ENCODE data around the gene KIAA1328. TPM values are rescaled to one million over a fixed set of nuclear protein-coding genes. Genes with fewer than 3 reads are reported as not detected.

KIAA1328 gene
- total RNA-seq, 1 donor from 2014 or later = 17.2 TPM

- Histone ChIP-seq H3K4me1 (no peaks in the 10 kb centered on the region), H3K27ac (no peak overlapping the region), H3K9me3 (no peaks in the 10 kb centered on the region), H3K27me3 (no peaks in the 10 kb centered on the region), H3K4me3 (no peak overlapping the region), H3K36me3 (no peaks in the 10 kb centered on the region)
- no peak for DNase-seq (ENCODE audit: extremely low spot score in 2 of 2)
- TF ChIP-seq, protein P1, sequence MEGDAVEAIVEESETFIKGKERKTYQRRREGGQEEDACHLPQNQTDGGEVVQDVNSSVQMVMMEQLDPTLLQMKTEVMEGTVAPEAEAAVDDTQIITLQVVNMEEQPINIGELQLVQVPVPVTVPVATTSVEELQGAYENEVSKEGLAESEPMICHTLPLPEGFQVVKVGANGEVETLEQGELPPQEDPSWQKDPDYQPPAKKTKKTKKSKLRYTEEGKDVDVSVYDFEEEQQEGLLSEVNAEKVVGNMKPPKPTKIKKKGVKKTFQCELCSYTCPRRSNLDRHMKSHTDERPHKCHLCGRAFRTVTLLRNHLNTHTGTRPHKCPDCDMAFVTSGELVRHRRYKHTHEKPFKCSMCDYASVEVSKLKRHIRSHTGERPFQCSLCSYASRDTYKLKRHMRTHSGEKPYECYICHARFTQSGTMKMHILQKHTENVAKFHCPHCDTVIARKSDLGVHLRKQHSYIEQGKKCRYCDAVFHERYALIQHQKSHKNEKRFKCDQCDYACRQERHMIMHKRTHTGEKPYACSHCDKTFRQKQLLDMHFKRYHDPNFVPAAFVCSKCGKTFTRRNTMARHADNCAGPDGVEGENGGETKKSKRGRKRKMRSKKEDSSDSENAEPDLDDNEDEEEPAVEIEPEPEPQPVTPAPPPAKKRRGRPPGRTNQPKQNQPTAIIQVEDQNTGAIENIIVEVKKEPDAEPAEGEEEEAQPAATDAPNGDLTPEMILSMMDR (IDR thresholded peaks at IDR 0.05) = no peak
- TF ChIP-seq POLR2AphosphoS5 (IDR thresholded peaks at IDR 0.05; ENCODE audit: insufficient read depth in 1 of 2, low read depth in 1 of 2) (no peak), POLR2A (IDR thresholded peaks at IDR 0.05) (no peak)
- intact Hi-C loops (cut with DNase I) = no loop called here
These were observed 102.2 kb downstream of the KIAA1328 start for GRCh38 chr18:36931106-36931505.

DNA sequence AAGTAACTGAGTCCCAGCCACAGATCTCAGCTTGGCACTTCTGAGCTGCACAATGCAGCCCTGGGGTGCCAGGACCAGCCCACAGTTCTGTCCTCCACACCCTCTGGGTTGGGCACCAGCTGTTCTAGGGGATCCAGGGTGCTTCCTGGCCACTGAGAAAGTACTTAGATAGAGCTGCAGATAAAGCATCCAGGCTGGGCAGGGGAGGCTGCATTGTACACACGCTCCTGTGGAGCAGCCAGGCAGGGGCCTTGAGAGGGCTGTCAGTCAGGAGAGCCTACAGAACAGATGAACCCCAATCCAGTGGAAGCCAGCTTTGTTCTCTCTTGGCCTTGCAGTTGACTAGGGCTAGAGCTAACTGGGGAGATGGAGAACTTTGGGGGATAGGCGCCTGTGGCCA is 104.6 kb downstream of the KIAA1328 start:
- intact Hi-C loops (cut with DNase I) = no loop called here
- Histone ChIP-seq H3K36me3 (no peaks in the 10 kb centered on the region), H3K4me1 (no peaks in the 10 kb centered on the region), H3K27ac (no peak overlapping the region), H3K4me3 (no peak overlapping the region), H3K9me3 (no peaks in the 10 kb centered on the region), H3K27me3 (no peaks in the 10 kb centered on the region)
- DNase-seq (ENCODE audit: extremely low spot score in 2 of 2) = no peak
- TF ChIP-seq POLR2AphosphoS5 (IDR thresholded peaks at IDR 0.05; ENCODE audit: insufficient read depth in 1 of 2, low read depth in 1 of 2) (no peak), POLR2A (IDR thresholded peaks at IDR 0.05) (no peak)
- TF ChIP-seq, protein P1 (IDR thresholded peaks at IDR 0.05) = no peak

GRCh38 chr18:36934884-36935283 is 106.0 kb downstream of the KIAA1328 start:
- no peak for TF ChIP-seq POLR2A (IDR thresholded peaks at IDR 0.05)
- TF ChIP-seq, protein P1 (IDR thresholded peaks at IDR 0.05) = no peak
- TF ChIP-seq POLR2AphosphoS5 (IDR thresholded peaks at IDR 0.05; ENCODE audit: insufficient read depth in 1 of 2, low read depth in 1 of 2) = no peak
- H3K4me1 ChIP-seq = no peaks in the 10 kb centered on the region
- no peak overlapping the region for H3K27ac ChIP-seq
- intact Hi-C loops (cut with DNase I) = no loop called here
- no peak for DNase-seq (ENCODE audit: extremely low spot score in 2 of 2)
- H3K27me3 ChIP-seq = no peaks in the 10 kb centered on the region
- H3K4me3 ChIP-seq = no peak overlapping the region
- H3K36me3 ChIP-seq = no peaks in the 10 kb centered on the region
- H3K9me3 ChIP-seq = peaks cover 3% of the 10 kb centered on the region

- intact Hi-C loops (cut with DNase I) = no loop called here
- no peak for TF ChIP-seq POLR2AphosphoS5 (IDR thresholded peaks at IDR 0.05; ENCODE audit: insufficient read depth in 1 of 2, low read depth in 1 of 2)
- no peak for TF ChIP-seq POLR2A (IDR thresholded peaks at IDR 0.05)
- TF ChIP-seq, protein P1 (IDR thresholded peaks at IDR 0.05) = no peak
- peaks cover 7% of the 10 kb centered on the region for H3K9me3 ChIP-seq
These were observed 113.3 kb downstream of the KIAA1328 start for GRCh38 chr18:36942264-36942663.

DNA sequence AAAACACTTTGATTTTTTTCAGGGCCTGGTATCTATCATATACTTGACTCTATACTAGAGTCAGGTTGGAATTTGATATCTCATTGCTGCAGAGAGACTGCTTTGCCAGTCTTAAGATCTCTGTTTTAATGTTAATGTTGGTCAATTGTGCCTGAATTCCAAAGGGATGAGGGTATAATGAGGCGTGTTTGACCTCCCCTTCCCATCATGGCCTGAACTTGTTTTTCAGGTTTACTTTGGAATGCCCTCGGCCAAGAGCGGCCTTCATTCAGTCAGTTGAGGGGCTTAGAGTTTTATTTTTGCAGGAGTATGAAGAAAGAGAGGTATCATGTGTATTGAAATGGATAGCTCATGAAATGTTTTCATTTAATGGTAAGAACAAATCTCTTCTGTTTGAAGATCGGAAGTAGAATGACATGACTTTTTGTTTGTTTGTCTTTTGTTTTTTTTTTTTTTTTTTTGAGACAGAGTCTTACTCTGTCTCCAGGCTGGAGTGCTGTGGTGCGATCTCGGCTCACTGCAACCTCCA is 119.0 kb downstream of the KIAA1328 start:
- no peaks in the 10 kb centered on the region for H3K4me1 ChIP-seq
- H3K4me3 ChIP-seq = no peak overlapping the region
- TF ChIP-seq, protein P1 (IDR thresholded peaks at IDR 0.05) = no peak
- TF ChIP-seq POLR2AphosphoS5 (IDR thresholded peaks at IDR 0.05; ENCODE audit: insufficient read depth in 1 of 2, low read depth in 1 of 2) = no peak
- TF ChIP-seq POLR2A (IDR thresholded peaks at IDR 0.05) = no peak
- no peak overlapping the region for H3K27ac ChIP-seq
- no peaks in the 10 kb centered on the region for H3K27me3 ChIP-seq
- DNase-seq (ENCODE audit: extremely low spot score in 2 of 2) = no peak
- intact Hi-C loops (cut with DNase I) = no loop called here
- H3K9me3 ChIP-seq = no peaks in the 10 kb centered on the region
- H3K36me3 ChIP-seq = no peaks in the 10 kb centered on the region

More at GRCh38 chr18:36942264-36942663, 113.3 kb downstream of the KIAA1328 start:
- Histone ChIP-seq H3K27ac (no peak overlapping the region), H3K36me3 (no peaks in the 10 kb centered on the region), H3K4me1 (no peaks in the 10 kb centered on the region), H3K27me3 (no peaks in the 10 kb centered on the region), H3K4me3 (no peak overlapping the region)
- no peak for DNase-seq (ENCODE audit: extremely low spot score in 2 of 2)

All from vagina (tissue), 2 donors.